Body of pancreas (tissue), 4 donors: ENCODE data around the gene CLOCK. TPM values are rescaled to one million over a fixed set of nuclear protein-coding genes. Genes with fewer than 3 reads are reported as not detected.

Source experiments
- ATAC-seq: fragments of 150-250 bp; one replicate; pipeline ENCODE4 v1.9.1; 2016
- DNase-seq, 4 donors: peaks; one replicate each; pipeline ENCODE4 v3.0.0-alpha.2; 2019
- H3K27ac ChIP-seq, 4 donors: fragments of 200-600 bp; sonication (generic); 1 replicate in 3 of 4; 2 replicates in 1 of 4; pipeline versions ENCODE4 v1.5.1 to v1.6.1; 2016 to 2019; ENCODE audit warnings: mild to moderate bottlenecking in 1 of 4, mixed read lengths in 1 of 4, moderate library complexity in 1 of 4
- H3K27me3 ChIP-seq, 2 donors: fragments of 200-600 bp; sonication (generic); one replicate each; pipeline ENCODE4 v1.6.0; 2016; ENCODE audit warnings: mild to moderate bottlenecking in 1 of 2
- H3K36me3 ChIP-seq, 2 donors: fragments of 200-600 bp; sonication (generic); replicated peaks in 1 of 2; 2 replicates each; pipeline ENCODE4 v1.5.1; 2016; ENCODE audit warnings: low read depth in 2 of 2; ENCODE audit not compliant: insufficient read depth in 1 of 2
- H3K4me1 ChIP-seq: fragments of 200-600 bp; sonication (generic); one replicate; pipeline ENCODE4 v1.6.0; 2016
- H3K4me3 ChIP-seq, 2 donors: fragments of 200-600 bp; sonication (generic); 1 replicate in 1 of 2; 2 replicates in 1 of 2; pipeline ENCODE4 v1.5.1; 2016 to 2019
- H3K9me3 ChIP-seq, 3 donors: fragments of 200-600 bp; sonication (generic); 1 replicate in 2 of 3; 2 replicates in 1 of 3; pipeline ENCODE4 v1.5.1; 2016
- CTCF ChIP-seq, 7 experiments: fragments of 450-650 bp in 4 of 7; fragments of 200-600 bp in 3 of 7; sonication (generic) in 3 of 7; IDR thresholded peaks; one replicate each; pipeline ENCODE4 v1.5.1; 2016 to 2019; ENCODE audit warnings: antibody characterized with exemption in 7 of 7
- POLR2A ChIP-seq, 3 donors: fragments of 450-650 bp; IDR thresholded peaks; one replicate each; pipeline ENCODE4 v1.6.1; 2016; ENCODE audit warnings: antibody characterized with exemption in 3 of 3, mild to moderate bottlenecking in 2 of 3
- WGBS, 2 donors: methylation state at CpG; one replicate each; pipeline ENCODE4 v1.1.5; 2017; 5-methylcytosine and 5-hydroxymethylcytosine counted together
- intact Hi-C: fragments of 100-400 bp; cut with DNase I; formaldehyde crosslinking; loops from one replicate; pipeline ENCODE4 v1.15.1; 2023
- total RNA-seq, 2 donors: library from RNA; depleted of rRNA; stranded (reverse); fragments of >200 nt; gene quantifications; one replicate each; pipeline ENCODE4 v1.1.0, GENCODE V29; 2016

The CLOCK gene
- total RNA-seq, 2 donors from 2014 or later: 6.3 to 13.7 TPM

GRCh38 chr4:55509266-55509665 is 37.4 kb downstream of the CLOCK start:
- H3K27me3 ChIP-seq: no peaks in the 10 kb centered on the region
- ATAC-seq (no peak), DNase-seq (no peak)
- H3K4me1 ChIP-seq: no peaks in the 10 kb centered on the region
- intact Hi-C loops: no loop called here
- no peak overlapping the region for H3K4me3 ChIP-seq
- WGBS, 2 donors: 46 to 71% methylated on average over 3 of the region's 3 CpGs
- H3K27ac ChIP-seq: no peak overlapping the region
- TF ChIP-seq POLR2A (IDR thresholded peaks at IDR 0.05): no peak
- TF ChIP-seq CTCF (IDR thresholded peaks at IDR 0.05): no peak
- H3K36me3 ChIP-seq: peaks cover 0 to 2% of the 10 kb centered on the region in 2 donors
- H3K9me3 ChIP-seq: no peaks in the 10 kb centered on the region

- TF ChIP-seq CTCF (IDR thresholded peaks at IDR 0.05): no peak
- TF ChIP-seq POLR2A (IDR thresholded peaks at IDR 0.05): no peak
- 81 to 95% methylated on average over 1 of the region's 1 CpG for WGBS, 2 donors
Measured at GRCh38 chr4:55507612-55508011, 39.1 kb downstream of the CLOCK start.

GRCh38 chr4:55503169-55503568 is 43.5 kb downstream of the CLOCK start:
- DNase-seq (no peak), ATAC-seq (no peak)
- Histone ChIP-seq H3K27ac (no peak overlapping the region), H3K36me3 (no peaks in the 10 kb centered on the region), H3K4me1 (no peaks in the 10 kb centered on the region), H3K4me3 (no peak overlapping the region), H3K9me3 (no peaks in the 10 kb centered on the region), H3K27me3 (no peaks in the 10 kb centered on the region)
- 87 to 99% methylated on average over 2 of the region's 2 CpGs for WGBS, 2 donors
- no peak for TF ChIP-seq CTCF (IDR thresholded peaks at IDR 0.05)
- TF ChIP-seq POLR2A (IDR thresholded peaks at IDR 0.05): no peak
- intact Hi-C loops: no loop called here

More at GRCh38 chr4:55507612-55508011, 39.1 kb downstream of the CLOCK start:
- Histone ChIP-seq H3K4me3 (no peak overlapping the region), H3K4me1 (no peaks in the 10 kb centered on the region), H3K27ac (no peak overlapping the region), H3K9me3 (no peaks in the 10 kb centered on the region), H3K27me3 (no peaks in the 10 kb centered on the region), H3K36me3 (peaks cover 0 to 2% of the 10 kb centered on the region in 2 donors)
- ATAC-seq: no peak
- intact Hi-C loops: no loop called here
- no peak for DNase-seq

GRCh38 chr4:55500072-55500471 is 46.6 kb downstream of the CLOCK start:
- ATAC-seq: no peak
- DNase-seq: no peak
- no peak for TF ChIP-seq CTCF (IDR thresholded peaks at IDR 0.05)
- no peak for TF ChIP-seq POLR2A (IDR thresholded peaks at IDR 0.05)
- H3K9me3 ChIP-seq: no peaks in the 10 kb centered on the region
- no peak overlapping the region for H3K27ac ChIP-seq
- no peak overlapping the region for H3K4me3 ChIP-seq
- no peaks in the 10 kb centered on the region for H3K27me3 ChIP-seq
- intact Hi-C loops: no loop called here
- no peaks in the 10 kb centered on the region for H3K36me3 ChIP-seq
- 86 to 93% methylated on average over 2 of the region's 2 CpGs for WGBS, 2 donors
- H3K4me1 ChIP-seq: no peaks in the 10 kb centered on the region

- Histone ChIP-seq H3K27me3 (no peaks in the 10 kb centered on the region), H3K9me3 (no peaks in the 10 kb centered on the region), H3K4me3 (no peak overlapping the region), H3K27ac (no peak overlapping the region), H3K4me1 (no peaks in the 10 kb centered on the region), H3K36me3 (no peaks in the 10 kb centered on the region)
- intact Hi-C loops: no loop called here
- DNase-seq (no peak), ATAC-seq (no peak)
- no peak for TF ChIP-seq CTCF (IDR thresholded peaks at IDR 0.05)
- TF ChIP-seq POLR2A (IDR thresholded peaks at IDR 0.05): no peak
- WGBS, 2 donors: 93 to 94% methylated on average over 10 of the region's 10 CpGs
Measured at GRCh38 chr4:55499495-55499894, 47.2 kb downstream of the CLOCK start.
